ENCODE data around the gene DNPH1. TPM values are rescaled to one million over a fixed set of nuclear protein-coding genes. Genes with fewer than 3 reads are reported as not detected.

DNPH1 gene
- total and polyA plus RNA-seq, 9 of the 15 experiments (the other 6 are each of a cell fraction or from before 2014, with no cell fraction given): 7.3 to 300 (median 68.7) TPM

DNA sequence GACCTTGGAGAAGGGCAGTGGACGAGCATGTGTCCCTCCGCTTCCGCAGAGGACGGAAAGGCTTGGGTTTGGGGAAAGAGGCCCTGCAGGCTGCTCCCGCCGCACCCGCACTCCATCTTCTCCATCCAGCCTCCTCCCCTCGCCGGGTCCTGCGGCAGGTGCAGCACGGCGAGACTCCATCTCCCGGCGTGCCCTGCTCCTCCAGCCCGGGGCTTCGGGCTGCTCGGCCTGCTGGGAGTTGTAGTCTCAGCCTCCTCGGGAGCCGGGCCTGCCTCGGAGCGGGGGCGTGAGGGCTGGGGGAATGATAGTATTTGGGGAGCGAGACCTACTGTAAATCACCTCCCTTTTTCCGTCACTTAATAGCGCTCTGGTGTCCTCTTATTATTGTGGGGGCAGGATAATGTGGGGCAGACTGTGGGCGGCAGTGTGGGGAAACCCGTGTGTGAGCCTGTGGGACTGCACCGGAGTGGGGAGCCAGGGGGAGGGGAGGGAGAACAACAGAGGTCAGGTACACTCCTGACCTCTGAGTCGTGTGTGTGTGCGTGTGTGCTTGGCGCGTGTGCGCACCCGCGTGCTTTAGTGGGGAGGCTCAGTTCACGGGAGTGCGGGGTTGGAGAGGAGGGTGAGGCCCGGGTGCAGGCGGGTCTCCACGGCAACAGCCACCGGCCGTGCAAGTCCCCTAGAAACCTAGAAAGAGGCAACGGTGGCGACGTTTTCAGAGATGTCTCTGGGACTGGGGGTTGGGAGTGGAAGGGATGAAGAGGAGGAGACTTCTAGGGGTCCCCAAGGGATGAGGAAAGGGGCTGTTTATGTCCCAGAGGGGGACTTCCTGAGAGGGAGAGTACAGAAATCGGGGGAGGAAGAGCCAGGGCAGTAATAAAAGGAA lies 18.1 kb upstream of the DNPH1 start (continued):
- TF ChIP-seq YBX1 (IDR thresholded peaks at IDR 0.05) (no peak), ZNF23 (CRISPR knock-in tag; IDR thresholded peaks at IDR 0.05) (no peak), KLF1 (tag; IDR thresholded peaks at IDR 0.05) (no peak), HMG20A (CRISPR knock-in tag; conservative IDR thresholded peaks at IDR 0.05) (no peak), DPF2 (IDR thresholded peaks at IDR 0.05) (no peak), PHF21A (IDR thresholded peaks at IDR 0.05; ENCODE audit: borderline replicate concordance, low read depth) (no peak), KLF16 (IDR thresholded peaks at IDR 0.05) (no peak), ZNF121 (CRISPR knock-in tag; conservative IDR thresholded peaks at IDR 0.05) (no peak), SMARCE1 (IDR thresholded peaks at IDR 0.05) (no peak), ZNF197 (CRISPR knock-in tag; IDR thresholded peaks at IDR 0.05; ENCODE audit: low read depth) (peak; percentile 95), ETS2 (tag; IDR thresholded peaks at IDR 0.05; ENCODE audit: borderline replicate concordance, poor library complexity, severe bottlenecking) (no peak), BRF1 (IDR thresholded peaks at IDR 0.05; ENCODE audit: borderline replicate concordance, extremely low read depth, insufficient read length) (no peak)
- TF ChIP-seq, protein P1, sequence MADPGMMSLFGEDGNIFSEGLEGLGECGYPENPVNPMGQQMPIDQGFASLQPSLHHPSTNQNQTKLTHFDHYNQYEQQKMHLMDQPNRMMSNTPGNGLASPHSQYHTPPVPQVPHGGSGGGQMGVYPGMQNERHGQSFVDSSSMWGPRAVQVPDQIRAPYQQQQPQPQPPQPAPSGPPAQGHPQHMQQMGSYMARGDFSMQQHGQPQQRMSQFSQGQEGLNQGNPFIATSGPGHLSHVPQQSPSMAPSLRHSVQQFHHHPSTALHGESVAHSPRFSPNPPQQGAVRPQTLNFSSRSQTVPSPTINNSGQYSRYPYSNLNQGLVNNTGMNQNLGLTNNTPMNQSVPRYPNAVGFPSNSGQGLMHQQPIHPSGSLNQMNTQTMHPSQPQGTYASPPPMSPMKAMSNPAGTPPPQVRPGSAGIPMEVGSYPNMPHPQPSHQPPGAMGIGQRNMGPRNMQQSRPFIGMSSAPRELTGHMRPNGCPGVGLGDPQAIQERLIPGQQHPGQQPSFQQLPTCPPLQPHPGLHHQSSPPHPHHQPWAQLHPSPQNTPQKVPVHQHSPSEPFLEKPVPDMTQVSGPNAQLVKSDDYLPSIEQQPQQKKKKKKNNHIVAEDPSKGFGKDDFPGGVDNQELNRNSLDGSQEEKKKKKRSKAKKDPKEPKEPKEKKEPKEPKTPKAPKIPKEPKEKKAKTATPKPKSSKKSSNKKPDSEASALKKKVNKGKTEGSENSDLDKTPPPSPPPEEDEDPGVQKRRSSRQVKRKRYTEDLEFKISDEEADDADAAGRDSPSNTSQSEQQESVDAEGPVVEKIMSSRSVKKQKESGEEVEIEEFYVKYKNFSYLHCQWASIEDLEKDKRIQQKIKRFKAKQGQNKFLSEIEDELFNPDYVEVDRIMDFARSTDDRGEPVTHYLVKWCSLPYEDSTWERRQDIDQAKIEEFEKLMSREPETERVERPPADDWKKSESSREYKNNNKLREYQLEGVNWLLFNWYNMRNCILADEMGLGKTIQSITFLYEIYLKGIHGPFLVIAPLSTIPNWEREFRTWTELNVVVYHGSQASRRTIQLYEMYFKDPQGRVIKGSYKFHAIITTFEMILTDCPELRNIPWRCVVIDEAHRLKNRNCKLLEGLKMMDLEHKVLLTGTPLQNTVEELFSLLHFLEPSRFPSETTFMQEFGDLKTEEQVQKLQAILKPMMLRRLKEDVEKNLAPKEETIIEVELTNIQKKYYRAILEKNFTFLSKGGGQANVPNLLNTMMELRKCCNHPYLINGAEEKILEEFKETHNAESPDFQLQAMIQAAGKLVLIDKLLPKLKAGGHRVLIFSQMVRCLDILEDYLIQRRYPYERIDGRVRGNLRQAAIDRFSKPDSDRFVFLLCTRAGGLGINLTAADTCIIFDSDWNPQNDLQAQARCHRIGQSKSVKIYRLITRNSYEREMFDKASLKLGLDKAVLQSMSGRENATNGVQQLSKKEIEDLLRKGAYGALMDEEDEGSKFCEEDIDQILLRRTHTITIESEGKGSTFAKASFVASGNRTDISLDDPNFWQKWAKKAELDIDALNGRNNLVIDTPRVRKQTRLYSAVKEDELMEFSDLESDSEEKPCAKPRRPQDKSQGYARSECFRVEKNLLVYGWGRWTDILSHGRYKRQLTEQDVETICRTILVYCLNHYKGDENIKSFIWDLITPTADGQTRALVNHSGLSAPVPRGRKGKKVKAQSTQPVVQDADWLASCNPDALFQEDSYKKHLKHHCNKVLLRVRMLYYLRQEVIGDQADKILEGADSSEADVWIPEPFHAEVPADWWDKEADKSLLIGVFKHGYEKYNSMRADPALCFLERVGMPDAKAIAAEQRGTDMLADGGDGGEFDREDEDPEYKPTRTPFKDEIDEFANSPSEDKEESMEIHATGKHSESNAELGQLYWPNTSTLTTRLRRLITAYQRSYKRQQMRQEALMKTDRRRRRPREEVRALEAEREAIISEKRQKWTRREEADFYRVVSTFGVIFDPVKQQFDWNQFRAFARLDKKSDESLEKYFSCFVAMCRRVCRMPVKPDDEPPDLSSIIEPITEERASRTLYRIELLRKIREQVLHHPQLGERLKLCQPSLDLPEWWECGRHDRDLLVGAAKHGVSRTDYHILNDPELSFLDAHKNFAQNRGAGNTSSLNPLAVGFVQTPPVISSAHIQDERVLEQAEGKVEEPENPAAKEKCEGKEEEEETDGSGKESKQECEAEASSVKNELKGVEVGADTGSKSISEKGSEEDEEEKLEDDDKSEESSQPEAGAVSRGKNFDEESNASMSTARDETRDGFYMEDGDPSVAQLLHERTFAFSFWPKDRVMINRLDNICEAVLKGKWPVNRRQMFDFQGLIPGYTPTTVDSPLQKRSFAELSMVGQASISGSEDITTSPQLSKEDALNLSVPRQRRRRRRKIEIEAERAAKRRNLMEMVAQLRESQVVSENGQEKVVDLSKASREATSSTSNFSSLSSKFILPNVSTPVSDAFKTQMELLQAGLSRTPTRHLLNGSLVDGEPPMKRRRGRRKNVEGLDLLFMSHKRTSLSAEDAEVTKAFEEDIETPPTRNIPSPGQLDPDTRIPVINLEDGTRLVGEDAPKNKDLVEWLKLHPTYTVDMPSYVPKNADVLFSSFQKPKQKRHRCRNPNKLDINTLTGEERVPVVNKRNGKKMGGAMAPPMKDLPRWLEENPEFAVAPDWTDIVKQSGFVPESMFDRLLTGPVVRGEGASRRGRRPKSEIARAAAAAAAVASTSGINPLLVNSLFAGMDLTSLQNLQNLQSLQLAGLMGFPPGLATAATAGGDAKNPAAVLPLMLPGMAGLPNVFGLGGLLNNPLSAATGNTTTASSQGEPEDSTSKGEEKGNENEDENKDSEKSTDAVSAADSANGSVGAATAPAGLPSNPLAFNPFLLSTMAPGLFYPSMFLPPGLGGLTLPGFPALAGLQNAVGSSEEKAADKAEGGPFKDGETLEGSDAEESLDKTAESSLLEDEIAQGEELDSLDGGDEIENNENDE (IDR thresholded peaks at IDR 0.05; ENCODE audit: low read depth, low read length): no peak
- TF ChIP-seq, protein P2, sequence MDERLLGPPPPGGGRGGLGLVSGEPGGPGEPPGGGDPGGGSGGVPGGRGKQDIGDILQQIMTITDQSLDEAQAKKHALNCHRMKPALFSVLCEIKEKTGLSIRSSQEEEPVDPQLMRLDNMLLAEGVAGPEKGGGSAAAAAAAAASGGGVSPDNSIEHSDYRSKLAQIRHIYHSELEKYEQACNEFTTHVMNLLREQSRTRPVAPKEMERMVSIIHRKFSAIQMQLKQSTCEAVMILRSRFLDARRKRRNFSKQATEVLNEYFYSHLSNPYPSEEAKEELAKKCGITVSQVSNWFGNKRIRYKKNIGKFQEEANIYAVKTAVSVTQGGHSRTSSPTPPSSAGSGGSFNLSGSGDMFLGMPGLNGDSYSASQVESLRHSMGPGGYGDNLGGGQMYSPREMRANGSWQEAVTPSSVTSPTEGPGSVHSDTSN (CRISPR knock-in tag; IDR thresholded peaks at IDR 0.05; ENCODE audit: low read depth): no peak
- TF ChIP-seq, protein P2 (tag; conservative IDR thresholded peaks at IDR 0.05; ENCODE audit: low read depth): no peak
